Activated effector memory CD4-positive, alpha-beta T cell treated with anti-CD3 and anti-CD28 coated beads, Interleukin-2, amount 50 U/mL, for 16 hours (primary cell): ENCODE measurements around the gene GPER1.
A peak's percentile ranks its signal among the peaks of the same experiment; 100 is the strongest.
"Not testable (repeated sequence)": the region's sequence is repeated elsewhere in the genome, so short reads cannot be mapped to it uniquely, and the experiment has no call there.

Experiments
- DNase-seq: peaks from one replicate; pipeline ENCODE4 v3.0.0-alpha.2; 2020

Gene GPER1

DNA sequence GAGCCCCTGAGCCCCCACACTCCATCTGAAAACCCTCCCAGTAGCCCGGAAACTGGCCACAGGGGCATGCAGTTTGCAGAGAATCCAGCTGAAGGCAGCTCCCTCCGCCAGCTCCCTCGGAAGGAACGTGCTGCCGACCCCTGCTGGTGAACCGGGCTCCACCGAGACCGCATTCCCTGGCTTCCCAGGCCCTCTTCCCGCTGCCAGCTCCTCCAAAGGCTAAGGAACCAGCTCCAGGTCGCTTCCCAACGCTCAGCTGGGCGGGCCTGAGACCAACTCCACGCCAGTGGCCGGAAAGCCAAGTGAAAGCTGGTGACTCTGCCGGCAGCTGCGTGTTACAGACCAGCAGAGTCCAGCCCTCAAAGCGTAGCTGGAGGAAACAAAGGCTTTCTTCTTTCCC, 35.8 kb downstream of the GPER1 start:
- peak; percentile 28 for DNase-seq

DNA sequence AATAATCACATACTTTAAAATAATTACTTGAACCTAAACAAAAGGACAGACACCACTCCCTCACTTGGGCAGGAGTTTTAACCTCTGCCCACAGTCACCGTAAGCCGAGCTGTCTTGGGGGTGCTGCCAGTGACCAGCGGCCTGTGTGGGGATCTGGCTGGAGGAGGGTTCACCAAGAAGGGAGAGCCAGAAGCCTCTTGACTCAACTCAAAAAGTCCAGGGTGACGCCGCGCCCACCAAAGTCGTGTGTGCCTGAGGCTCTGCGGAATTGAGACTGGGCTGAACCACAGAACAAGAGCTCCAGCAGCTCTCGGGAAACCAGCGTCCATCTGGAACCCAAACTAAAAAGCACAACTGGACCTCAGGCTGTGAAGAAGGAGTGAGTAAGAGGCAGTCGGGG, 36.3 kb downstream of the GPER1 start:
- DNase-seq, result peak; percentile 52

DNA sequence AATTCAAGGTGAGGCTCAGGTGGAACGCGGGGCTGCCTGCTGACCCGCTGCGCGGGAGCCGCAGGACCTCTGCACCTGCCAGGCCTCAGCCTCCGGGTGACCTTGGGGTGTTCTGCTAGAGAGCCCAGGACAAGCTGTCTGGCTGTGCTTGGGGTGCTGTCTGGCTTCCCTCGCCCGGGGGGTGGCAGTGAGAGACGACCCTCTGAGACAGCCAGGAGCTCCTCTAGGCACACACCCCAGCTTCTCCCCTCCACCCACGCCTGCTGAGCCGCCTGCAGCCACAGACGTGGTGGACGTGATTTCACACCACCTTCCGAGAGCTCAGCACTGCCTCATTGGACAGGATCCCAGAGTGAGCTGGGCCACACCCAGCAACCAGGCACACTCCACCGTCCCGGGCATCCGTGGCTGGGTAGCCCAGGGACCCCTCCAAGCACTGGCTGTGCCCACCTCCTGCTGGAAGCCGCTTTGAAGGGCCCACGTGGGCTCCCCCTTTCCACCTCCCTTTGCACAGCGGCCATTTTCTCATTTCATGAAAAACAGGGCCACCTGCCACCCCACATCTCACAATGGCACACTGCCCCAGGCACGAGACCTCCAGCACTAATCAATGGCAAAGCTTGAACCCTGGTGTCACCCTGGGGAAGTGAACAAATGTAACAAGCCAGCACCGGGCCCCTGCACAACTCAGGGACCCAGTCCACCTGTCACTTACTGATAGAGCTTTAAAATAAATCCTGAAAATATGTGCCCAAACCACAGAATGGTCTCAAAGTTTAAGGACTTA, 37.1 kb downstream of the GPER1 start:
- DNase-seq, result peak; percentile 60

DNA sequence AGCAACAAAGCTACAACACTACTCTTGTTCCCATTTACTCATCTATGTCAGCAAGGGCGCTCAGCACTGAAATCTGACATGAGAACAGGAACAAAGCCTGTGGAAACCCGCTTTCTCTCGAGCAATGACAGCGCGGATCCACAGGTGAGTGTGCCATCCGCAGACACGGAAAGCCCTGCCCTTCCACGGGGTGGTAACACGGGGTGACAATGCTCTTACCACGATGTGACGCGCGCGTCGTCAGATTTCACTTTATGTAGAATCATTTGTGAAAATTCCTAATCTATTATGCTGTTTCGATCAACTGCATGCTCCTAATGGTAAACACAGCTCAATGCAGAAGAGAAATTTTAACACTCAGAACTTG, 37.7 kb downstream of the GPER1 start:
- DNase-seq, result peak; percentile 41

DNA sequence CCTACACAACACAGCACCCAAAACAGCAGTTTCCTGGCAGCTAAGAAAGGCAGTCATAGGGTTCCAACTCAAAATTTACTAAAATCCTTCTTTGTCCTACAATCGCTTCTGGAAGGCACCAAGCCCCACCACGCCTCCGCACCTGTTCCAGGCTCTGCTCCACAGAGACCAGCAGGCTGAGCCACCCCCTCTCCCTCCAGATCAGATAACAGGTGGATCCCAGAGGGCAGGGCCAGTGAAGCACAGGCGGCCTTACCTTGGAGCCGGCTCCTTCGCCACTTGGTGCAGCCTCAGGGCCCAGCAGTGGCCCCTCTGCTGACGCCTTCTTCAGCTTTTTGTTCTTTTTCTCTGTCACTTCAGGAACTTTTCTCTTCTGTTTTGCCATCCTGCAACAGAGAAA, 39.1 kb downstream of the GPER1 start:
- peak; percentile 50 for DNase-seq

DNA sequence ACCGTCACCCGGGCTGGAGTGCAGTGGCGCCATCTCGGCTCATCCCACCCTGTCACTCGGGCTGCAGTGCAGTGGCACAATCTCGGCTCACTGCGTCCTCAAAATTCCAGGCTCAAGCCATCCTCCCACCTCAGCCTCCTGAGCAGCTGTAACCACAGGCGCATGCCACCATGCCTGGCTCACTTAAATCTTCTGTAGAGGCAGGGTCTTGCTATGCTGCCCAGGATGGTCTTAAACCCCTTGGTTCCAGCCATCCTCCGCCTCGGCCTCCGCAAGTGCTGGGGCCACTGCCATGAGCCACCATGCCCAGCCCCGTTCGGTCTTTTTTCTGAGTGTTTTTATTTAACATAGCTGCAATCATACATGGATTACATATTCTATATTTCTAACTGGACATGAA, 41.5 kb downstream of the GPER1 start:
- peak; percentile 25 for DNase-seq

DNA sequence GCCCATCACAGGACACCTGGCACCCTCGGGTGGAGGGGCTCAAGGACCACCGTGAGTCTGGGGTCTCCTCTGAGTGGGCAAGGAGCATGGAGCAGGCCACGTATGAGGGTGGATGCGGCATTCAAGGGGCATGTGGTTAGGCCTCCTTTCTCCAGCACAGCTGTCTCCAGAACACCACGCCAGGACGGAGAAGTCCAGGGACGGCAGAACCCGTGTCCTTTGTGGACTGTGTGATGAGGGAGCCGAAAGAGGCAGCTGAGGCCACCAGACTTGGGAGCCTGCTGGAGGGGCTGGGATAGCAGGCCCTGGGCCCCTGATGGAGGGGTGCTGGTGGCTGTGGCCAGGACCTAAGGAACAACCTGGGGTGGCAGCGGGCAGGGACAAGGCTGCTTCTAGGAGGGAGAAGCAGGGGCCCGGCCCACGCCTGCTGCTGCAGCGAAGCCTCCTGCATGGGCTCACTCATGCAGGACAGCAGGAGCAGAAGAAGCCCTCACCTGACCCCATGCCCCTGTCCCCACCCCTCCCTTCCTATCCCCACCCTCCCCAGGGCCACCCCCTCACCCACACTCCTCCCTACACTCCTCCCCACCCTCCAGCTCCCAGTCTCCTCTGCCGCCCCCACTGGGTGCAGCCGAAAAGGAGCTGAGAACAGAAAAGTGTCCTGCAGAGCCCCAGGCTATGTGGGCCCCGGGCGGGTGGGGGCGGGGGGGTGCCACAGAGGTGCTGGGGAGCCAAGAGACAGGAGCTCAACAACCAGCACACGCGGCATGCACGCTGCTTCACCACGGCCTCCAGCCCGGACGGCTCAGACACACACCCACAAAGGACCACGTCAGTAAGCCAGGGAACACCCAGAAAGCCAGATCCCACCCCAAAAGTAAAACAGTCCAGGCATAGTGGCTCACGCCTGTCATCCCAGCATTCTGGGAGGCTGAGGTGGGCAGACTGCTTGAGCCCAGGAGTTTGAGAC, 42.4 kb downstream of the GPER1 start:
- peak; percentile 48 for DNase-seq

DNA sequence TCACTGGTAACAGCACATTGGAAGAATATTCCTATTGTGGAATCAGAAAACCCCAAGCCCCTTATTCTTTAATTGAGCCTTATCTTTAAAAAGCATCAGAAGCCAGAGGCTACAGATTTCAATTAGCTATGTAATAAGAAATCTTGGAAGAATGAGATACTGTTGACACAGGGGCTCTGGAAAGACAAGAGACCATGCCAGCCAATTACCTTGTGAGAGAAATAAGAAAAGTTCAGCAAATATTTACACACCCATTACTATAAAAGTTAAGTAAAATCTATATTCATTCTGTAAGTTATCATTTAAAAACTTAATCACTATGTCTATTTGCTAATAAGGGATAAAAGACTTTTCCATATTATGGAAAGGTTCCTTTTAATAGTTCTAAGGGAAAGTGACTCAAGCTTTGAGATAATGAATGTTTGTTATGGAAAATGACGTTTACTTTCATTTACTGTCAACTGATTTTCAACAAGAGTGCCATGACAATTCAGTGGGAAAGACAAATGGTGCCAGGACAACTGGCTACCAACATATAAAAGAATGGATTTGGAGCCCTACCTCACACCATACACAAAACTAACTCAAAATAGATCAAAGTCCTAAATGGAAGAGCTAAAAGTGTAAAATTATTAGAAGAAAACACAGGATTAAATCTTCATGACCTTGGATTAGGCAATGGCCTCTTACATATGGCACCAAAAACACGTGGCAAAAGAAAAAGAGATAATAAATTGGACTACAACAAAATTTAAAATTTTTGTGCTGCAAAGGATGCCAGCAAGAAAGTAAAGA, 43.8 kb downstream of the GPER1 start:
- no peak for DNase-seq

DNA sequence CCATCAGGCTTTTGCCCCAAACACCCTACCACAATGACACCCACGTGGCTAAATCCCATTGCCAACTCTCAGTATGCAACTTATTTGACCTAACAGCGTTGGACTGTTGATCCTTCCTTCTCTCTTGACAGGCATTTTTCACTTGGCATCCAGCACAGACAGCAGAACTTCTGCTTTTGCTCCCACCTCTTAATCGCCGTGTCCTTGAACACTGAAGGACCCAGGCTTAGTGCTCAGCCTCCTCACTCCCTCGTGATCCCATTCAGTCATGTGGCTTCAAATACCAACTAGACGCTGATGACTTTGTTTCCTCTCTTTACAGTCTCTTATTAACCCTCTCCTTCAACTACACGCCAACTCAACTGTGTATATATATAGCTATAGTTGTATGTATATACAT, 47.0 kb downstream of the GPER1 start:
- DNase-seq, result peak; percentile 51

DNA sequence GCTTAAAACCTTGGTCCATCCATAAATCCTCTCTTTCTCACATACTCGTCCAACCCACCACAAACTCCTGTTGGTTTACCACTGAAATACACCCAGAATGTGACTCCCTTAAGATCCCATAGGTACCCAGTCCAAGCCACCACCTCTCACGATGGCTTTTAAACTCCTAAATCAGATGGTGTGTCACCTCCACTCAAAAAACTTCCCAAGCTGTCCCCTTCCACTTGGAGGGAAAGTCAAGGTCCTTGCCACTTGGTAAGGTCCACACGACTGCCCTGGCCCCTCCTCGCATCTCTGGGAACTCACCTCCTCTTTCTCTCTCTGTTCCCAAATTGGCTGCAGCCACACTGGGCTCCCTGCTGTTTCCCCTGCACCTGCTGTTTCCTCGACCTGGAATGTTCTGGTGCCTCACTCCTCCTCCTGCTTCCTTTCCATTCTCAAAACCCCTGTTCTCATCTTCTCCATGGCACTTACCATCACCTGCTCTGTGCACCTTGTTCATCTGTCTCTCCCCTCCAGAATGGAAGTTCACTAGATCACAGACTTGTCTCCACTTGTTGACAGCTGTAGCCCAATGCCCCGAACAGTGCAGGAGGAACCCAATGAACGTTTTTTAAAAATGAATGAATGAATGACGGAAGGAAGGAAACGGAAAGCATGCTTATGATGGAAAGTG, 49.1 kb downstream of the GPER1 start:
- peak; percentile 58 for DNase-seq

DNA sequence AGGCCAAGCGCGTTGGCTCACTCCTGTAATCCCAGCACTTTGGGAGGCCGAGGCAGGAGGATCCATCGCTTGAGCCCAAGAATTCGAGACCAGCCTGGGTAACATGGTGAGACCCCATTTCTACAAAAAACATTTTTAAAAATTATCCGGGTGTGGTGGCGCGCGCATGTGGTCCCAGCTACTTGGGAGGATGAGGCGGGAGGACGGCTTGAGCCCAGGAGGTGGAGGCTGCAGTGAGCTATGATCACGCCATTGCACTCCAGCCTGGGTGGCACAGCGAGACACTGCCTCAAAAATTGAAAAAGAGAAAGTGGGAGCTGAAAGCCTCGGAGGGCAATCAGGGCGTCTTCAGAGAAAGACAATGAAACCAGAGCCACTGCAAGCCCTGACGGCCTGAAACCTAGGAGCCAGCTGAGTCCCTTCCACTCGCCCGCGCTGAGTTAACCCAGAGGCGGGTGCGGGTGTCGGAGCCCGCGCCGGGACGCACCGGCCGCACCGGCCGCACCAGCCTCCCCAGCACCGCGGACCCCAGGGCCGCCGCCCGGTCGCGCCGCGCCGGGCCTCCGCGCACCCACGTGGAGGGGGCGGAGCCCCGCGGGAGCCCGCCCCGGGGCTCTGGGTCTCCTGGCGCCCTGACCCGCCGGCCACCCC, 49.7 kb downstream of the GPER1 start:
- no peak for DNase-seq

DNA sequence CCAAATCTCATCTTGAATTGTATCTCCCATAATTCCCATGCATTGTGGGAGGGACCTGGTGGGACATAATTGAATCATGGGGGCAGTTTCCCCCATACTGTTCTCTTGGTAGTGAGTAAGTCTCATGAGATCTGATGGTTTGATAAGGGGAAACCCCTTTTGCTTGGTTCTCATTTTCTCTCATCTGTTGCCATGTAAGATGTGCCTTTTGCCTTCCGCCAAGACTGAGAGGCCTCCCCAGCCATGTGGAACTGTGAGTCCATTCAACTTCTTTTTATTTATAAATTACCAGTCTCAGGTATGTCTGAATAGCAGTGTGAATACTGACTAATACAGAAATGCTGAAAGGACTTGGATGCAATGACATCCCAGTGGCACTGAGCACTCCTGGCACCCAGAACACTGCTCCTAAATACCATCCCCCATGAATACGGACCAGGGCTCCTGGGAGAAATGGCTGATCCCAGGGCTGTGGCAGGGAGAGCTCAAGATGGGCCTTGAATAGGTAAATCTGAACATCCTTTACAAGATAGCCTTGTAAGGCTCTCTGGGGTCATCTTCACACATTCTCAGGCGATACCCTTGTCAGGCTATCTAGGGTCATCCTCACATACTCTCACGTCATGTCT, 52.7 kb downstream of the GPER1 start:
- DNase-seq, result peak; percentile 58

DNA sequence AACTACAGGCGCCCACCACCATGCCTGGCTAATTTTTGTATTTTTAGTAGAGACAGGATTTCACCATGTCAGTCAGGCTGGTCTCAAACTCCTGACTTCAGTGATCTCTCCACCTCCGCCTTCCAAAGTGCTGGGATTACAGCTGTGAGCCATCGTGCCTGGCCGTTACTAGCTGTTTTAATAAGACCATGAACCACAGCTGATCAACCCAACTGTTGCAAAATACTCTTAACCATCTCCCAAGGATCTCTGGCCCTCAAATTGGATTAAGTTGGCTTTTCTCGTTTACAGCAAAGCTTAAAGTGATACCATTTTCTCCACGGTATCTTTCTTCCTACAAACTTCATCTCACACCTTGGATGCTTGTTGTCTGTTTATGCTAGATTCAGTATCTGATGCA, 53.7 kb downstream of the GPER1 start:
- DNase-seq, result no peak

DNA sequence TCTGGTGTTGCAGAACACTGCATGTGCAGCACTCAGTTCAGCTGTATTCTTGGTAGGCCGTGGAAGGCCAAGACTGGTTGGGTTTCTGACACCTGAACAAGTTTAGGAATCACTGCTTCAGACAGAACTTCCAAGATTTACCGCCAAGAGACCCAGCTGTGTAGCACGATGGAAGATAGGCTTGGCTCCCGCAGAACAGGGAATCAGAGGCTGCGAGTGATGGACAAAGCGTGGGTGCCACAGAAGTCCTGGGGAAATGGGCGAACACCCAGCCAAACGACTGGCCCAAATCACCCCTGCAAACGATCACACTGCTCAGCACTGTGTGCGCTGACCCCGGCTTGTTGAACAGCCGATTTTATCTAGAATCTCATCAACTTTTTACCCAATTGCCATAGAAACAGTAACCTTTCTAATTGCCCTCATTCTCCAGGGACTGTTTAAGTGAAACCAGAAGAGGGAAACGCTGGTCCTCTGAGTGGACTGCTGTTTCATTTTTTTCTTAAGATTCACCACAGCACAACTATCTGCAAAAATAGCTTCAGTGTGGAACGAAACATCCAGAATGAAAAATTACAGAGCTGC, 54.2 kb downstream of the GPER1 start:
- peak; percentile 49 for DNase-seq

DNA sequence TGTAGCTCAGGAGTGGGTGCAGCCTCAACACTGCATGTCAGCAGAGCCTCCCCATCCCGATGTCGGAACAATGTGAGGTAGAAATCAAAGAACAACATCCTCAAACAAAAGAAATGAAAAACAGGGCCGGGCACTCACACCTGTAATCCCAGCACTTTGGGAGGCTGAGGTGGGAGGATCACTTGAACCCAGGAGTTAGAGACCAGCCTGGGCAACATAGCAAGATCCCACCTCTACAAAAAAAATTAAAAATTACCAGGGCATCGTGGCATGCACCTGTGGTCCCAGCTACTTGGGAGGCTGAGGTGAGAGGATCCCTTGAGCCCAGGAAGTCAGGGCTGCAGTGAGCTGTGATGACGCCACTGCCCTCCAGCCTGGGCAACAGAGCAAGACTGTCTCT, 55.1 kb downstream of the GPER1 start:
- not testable (repeated sequence) for DNase-seq
